ENCODE data around the gene BAIAP2. TPM values are rescaled to one million over a fixed set of nuclear protein-coding genes. Genes with fewer than 3 reads are reported as not detected.

The BAIAP2 gene
- total and polyA plus RNA-seq, 2 donors (not counting 3 experiments of a cell fraction or from before 2014, with no cell fraction given): 12.3 to 18.6 TPM

- no peaks in the 10 kb centered on the region for H3K36me3 ChIP-seq (ENCODE audit: control insufficient read depth in 2 of 2, extremely low read depth in 1 of 2, insufficient read depth in 2 of 2, low read length in 2 of 2)
- FAIRE-seq (no peak), DNase-seq (ENCODE audit: low read depth, low spot score) (no peak)
- H3K4me2 ChIP-seq (ENCODE audit: insufficient read depth, low read length): no peak overlapping the region
- H3K27me3 ChIP-seq (ENCODE audit: control insufficient read depth in 2 of 2, insufficient read depth in 2 of 2, low read length in 2 of 2): no peaks in the 10 kb centered on the region
- no peak overlapping the region for H3K4me3 ChIP-seq (replicated peaks in 1 of 3; ENCODE audit: insufficient read depth in 1 of 3, low read depth in 1 of 3, low read length in 3 of 3)
- no peaks in the 10 kb centered on the region for H3K79me2 ChIP-seq (ENCODE audit: control insufficient read depth, insufficient read depth, low read length)
- ChIA-PET POLR2A (no interaction called here), CTCF (interaction anchor here (1.5 kb wide), 1 partner anchor 65 kb away, joined by 6 read pairs; no protein-coding TSS in a partner anchor)
- H3K9ac ChIP-seq (replicated peaks; ENCODE audit: extremely low read depth, insufficient read depth, low read length): no peak overlapping the region
- H3K4me1 ChIP-seq (ENCODE audit: control insufficient read depth, extremely low read depth, insufficient read depth, low read length): no peaks in the 10 kb centered on the region
- no peaks in the 10 kb centered on the region for H4K20me1 ChIP-seq (replicated peaks; ENCODE audit: control insufficient read depth, extremely low read depth, insufficient read depth, low read length)
- TF ChIP-seq POLR2AphosphoS5 (IDR thresholded peaks at IDR 0.05; ENCODE audit: insufficient read depth, low read depth, low read length) (no peak), CTCF (IDR thresholded peaks at IDR 0.05; ENCODE audit: extremely low read depth in 1 of 2, insufficient read depth in 1 of 2, low read depth in 1 of 2, low read length in 2 of 2) (no peak), EZH2 (IDR thresholded peaks at IDR 0.05; ENCODE audit: borderline replicate concordance, low read depth, low read length, severe bottlenecking) (no peak), JUN (IDR thresholded peaks at IDR 0.05; ENCODE audit: borderline replicate concordance, insufficient read depth, insufficient read length, low read depth) (no peak), FOS (IDR thresholded peaks at IDR 0.05; ENCODE audit: borderline replicate concordance, insufficient read depth, low read length) (no peak), POLR2A (IDR thresholded peaks at IDR 0.05; ENCODE audit: low read depth, low read length) (no peak), GATA2 (IDR thresholded peaks at IDR 0.05; ENCODE audit: insufficient read depth, insufficient read length, low read depth, low read length) (no peak), MYC (IDR thresholded peaks at IDR 0.05; ENCODE audit: low read depth, low read length) (no peak)
- TF ChIP-seq, protein P1, sequence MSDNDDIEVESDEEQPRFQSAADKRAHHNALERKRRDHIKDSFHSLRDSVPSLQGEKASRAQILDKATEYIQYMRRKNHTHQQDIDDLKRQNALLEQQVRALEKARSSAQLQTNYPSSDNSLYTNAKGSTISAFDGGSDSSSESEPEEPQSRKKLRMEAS (IDR thresholded peaks at IDR 0.05; ENCODE audit: insufficient read depth, insufficient read length): no peak
- BruUV-seq (replicated peaks): no TSS peak
- no peak overlapping the region for H3K27ac ChIP-seq (ENCODE audit: insufficient read depth, low read depth, low read length)
- H3K9me3 ChIP-seq (replicated peaks; ENCODE audit: control insufficient read depth, insufficient read depth, low read length): no peaks in the 10 kb centered on the region
- intact Hi-C loops (cut with micrococcal nuclease): no loop called here
- H3K9me1 ChIP-seq (replicated peaks; ENCODE audit: control insufficient read depth, extremely low read depth, insufficient read depth, low read length): no peaks in the 10 kb centered on the region
- dilution Hi-C loops (cut with MboI; ENCODE audit: extremely low pct_ligation_motif_present, low sequenced_read_pairs): no loop called here
- no peak overlapping the region for H2AFZ ChIP-seq (ENCODE audit: low read depth, low read length)
Measured at GRCh38 chr17:81135505-81136278, 100.7 kb downstream of the BAIAP2 start.

Measured in endothelial cell of umbilical vein (primary cell).